WTC11 (cell line): Measurements from ENCODE around the gene ZNF804B. TPM values are rescaled to one million over a fixed set of nuclear protein-coding genes. Genes with fewer than 3 reads are reported as not detected.

Experiments used
- ATAC-seq: fragments of 200-7000 bp; cut with Tn5 transposase; 2 replicates; pipeline ENCODE4 v1.10.0; 2021; ENCODE audit warnings: mild to moderate bottlenecking, moderate library complexity
- CTCF ChIA-PET: fragments of 300-600 bp; sonication (Branson Sonifier 250); formaldehyde crosslinking; loops from one replicate; lab custom pipeline; 2021; ENCODE audit warnings: antibody characterized with exemption; lab: Charles Lee
- POLR2A ChIA-PET: fragments of 350-600 bp; sonication (Branson Sonifier 250); formaldehyde crosslinking; loops from one replicate; lab custom pipeline; 2021; ENCODE audit warnings: antibody characterized with exemption; lab: Charles Lee
- DNase-seq: peaks from one replicate; pipeline ENCODE4 v3.0.0; 2021; ENCODE audit warnings: low spot score
- H3K27ac Mint-ChIP-seq: 2 replicates; pipeline ENCODE4 v1.8.0; 2021; ENCODE audit warnings: mixed read lengths
- H3K27me3 Mint-ChIP-seq: 2 replicates; pipeline ENCODE4 v1.8.0; 2021; ENCODE audit warnings: low read depth, mild to moderate bottlenecking, moderate library complexity, mixed read lengths
- H3K36me3 Mint-ChIP-seq: 2 replicates; pipeline ENCODE4 v1.8.0; 2021; ENCODE audit warnings: mixed read lengths
- H3K4me1 Mint-ChIP-seq: 2 replicates; pipeline ENCODE4 v1.8.0; 2022; ENCODE audit warnings: mixed read lengths
- H3K4me3 Mint-ChIP-seq: 2 replicates; pipeline ENCODE4 v1.8.0; 2021; ENCODE audit warnings: mild to moderate bottlenecking, moderate library complexity, mixed read lengths
- H3K9me3 Mint-ChIP-seq: 2 replicates; pipeline ENCODE4 v1.8.0; 2021; ENCODE audit warnings: mixed read lengths
- CREB1 ChIP-seq: sonication (generic); formaldehyde crosslinking; IDR thresholded peaks from 2 replicates; pipeline ENCODE4 v1.8.0; 2023; ENCODE audit warnings: mild to moderate bottlenecking, missing genetic modification reagents
- ESRRA ChIP-seq: sonication (generic); formaldehyde crosslinking; IDR thresholded peaks from 2 replicates; pipeline ENCODE4 v1.8.1; 2022; ENCODE audit warnings: mild to moderate bottlenecking, missing genetic modification reagents, borderline replicate concordance
- FOXJ3 ChIP-seq: sonication (generic); formaldehyde crosslinking; IDR thresholded peaks from 2 replicates; pipeline ENCODE4 v1.9.0; 2021; ENCODE audit warnings: missing genetic modification reagents, mild to moderate bottlenecking, borderline replicate concordance
- FOXP1 ChIP-seq: sonication (generic); formaldehyde crosslinking; IDR thresholded peaks from 2 replicates; pipeline ENCODE4 v1.8.0; 2022; ENCODE audit warnings: missing genetic modification reagents, mild to moderate bottlenecking, moderate library complexity, borderline replicate concordance
- GRHL2 ChIP-seq: fragments of 250-450 bp; sonication (Bioruptor Pico); IDR thresholded peaks from 2 replicates; pipeline ENCODE4 v1.8.0; 2022; ENCODE audit warnings: mild to moderate bottlenecking, moderate library complexity; ENCODE audit not compliant: insufficient replicate concordance, severe bottlenecking
- IRF2 ChIP-seq: sonication (generic); formaldehyde crosslinking; IDR thresholded peaks from 2 replicates; pipeline ENCODE4 v1.8.0; 2022; ENCODE audit warnings: low read depth, missing genetic modification reagents, borderline replicate concordance
- JAZF1 ChIP-seq: fragments of 250-450 bp; sonication (Bioruptor Pico); IDR thresholded peaks from 2 replicates; pipeline ENCODE4 v1.9.0; 2021; ENCODE audit warnings: moderate library complexity, mild to moderate bottlenecking, inconsistent platforms
- JUN ChIP-seq: sonication (generic); formaldehyde crosslinking; IDR thresholded peaks from 2 replicates; pipeline ENCODE4 v1.8.0; 2023; ENCODE audit warnings: mild to moderate bottlenecking, missing genetic modification reagents
- NFYB ChIP-seq: sonication (generic); formaldehyde crosslinking; conservative IDR thresholded peaks from 2 replicates; pipeline ENCODE4 v1.8.0; 2022; ENCODE audit warnings: low read depth, missing genetic modification reagents
- NR2C2 ChIP-seq: sonication (generic); formaldehyde crosslinking; IDR thresholded peaks from 2 replicates; pipeline ENCODE4 v1.8.0; 2022; ENCODE audit warnings: mild to moderate bottlenecking, missing genetic modification reagents
- SMAD3 ChIP-seq: sonication (generic); formaldehyde crosslinking; IDR thresholded peaks from 2 replicates; pipeline ENCODE4 v1.8.0; 2022; ENCODE audit warnings: missing genetic modification reagents, mild to moderate bottlenecking, borderline replicate concordance
- ZNF232 ChIP-seq: sonication (generic); formaldehyde crosslinking; IDR thresholded peaks from 2 replicates; pipeline ENCODE4 v1.8.0; 2022; ENCODE audit warnings: mild to moderate bottlenecking, missing genetic modification reagents
- ZNF317 ChIP-seq: sonication (generic); formaldehyde crosslinking; IDR thresholded peaks from 2 replicates; pipeline ENCODE4 v1.8.1; 2023; ENCODE audit warnings: low read depth, mild to moderate bottlenecking, moderate library complexity, missing genetic modification reagents, borderline replicate concordance
- ZNF423 ChIP-seq: fragments of 250-450 bp; sonication (Bioruptor Pico); IDR thresholded peaks from 2 replicates; pipeline ENCODE4 v2.1.2; 2022; ENCODE audit warnings: mild to moderate bottlenecking, moderate library complexity
- total RNA-seq: library from RNA; stranded (reverse); gene quantifications from 3 replicates; pipeline ENCODE4 v1.2.3, GENCODE V29; 2021
- TF ChIP-seq, protein P1 (sequence below): sonication (generic); formaldehyde crosslinking; IDR thresholded peaks from 2 replicates; pipeline ENCODE4 v1.8.1; 2023; ENCODE audit warnings: mild to moderate bottlenecking, moderate library complexity, missing genetic modification reagents
- TF ChIP-seq, protein P2 (sequence below): sonication (generic); formaldehyde crosslinking; IDR thresholded peaks from 2 replicates; pipeline ENCODE4 v1.8.1; 2022; ENCODE audit warnings: mild to moderate bottlenecking, moderate library complexity, missing genetic modification reagents
- TF ChIP-seq, protein P3 (sequence below): sonication (generic); formaldehyde crosslinking; IDR thresholded peaks from 2 replicates; pipeline ENCODE4 v1.8.0; 2022; ENCODE audit warnings: mild to moderate bottlenecking, missing genetic modification reagents
- TF ChIP-seq, protein P4 (sequence below): sonication (generic); formaldehyde crosslinking; IDR thresholded peaks from 2 replicates; pipeline ENCODE4 v1.8.1; 2022; ENCODE audit warnings: low read depth, missing genetic modification reagents, borderline replicate concordance
- TF ChIP-seq, protein P5 (sequence below): sonication (generic); formaldehyde crosslinking; IDR thresholded peaks from 2 replicates; pipeline ENCODE4 v1.8.0; 2023; ENCODE audit warnings: missing genetic modification reagents, mild to moderate bottlenecking, borderline replicate concordance
- TF ChIP-seq, protein P6 (sequence below): sonication (generic); formaldehyde crosslinking; IDR thresholded peaks from 2 replicates; pipeline ENCODE4 v1.8.1; 2023; ENCODE audit warnings: mild to moderate bottlenecking, missing genetic modification reagents

The ZNF804B gene
- total RNA-seq, 1 experiment from 2014 or later: 0.04 TPM

DNA sequence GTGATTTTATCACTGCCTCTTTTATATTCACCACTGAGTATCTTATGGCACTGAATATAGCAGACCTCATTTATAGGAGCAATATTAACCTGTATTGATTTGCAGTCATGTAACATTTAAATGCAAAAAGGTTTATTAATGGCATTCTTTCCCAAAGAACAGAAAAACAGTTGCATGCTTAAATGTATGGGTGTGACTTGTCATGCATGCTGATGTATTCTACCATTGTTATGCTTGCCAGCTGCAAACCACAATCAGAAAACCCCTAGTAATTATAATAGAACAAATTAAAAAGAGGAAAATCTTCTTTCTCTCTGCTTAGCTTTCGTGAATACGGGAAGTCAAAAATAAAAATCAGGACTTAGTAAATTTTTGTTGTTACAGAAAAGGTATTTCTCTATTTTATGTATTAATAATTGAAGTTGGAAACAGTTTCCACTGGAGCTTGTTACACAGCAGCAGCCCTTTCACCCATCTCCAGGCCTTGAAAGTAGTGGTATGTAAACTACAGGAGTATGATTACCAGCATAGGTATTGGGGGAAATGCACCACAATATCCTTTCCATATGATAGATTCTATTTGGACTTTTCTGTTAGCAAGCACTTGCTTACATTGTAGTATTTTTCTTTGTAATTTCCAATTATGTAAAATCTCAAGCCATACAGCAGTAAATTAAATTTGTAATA is 183.5 kb downstream of the ZNF804B start (continued):
- TF ChIP-seq, protein P1, sequence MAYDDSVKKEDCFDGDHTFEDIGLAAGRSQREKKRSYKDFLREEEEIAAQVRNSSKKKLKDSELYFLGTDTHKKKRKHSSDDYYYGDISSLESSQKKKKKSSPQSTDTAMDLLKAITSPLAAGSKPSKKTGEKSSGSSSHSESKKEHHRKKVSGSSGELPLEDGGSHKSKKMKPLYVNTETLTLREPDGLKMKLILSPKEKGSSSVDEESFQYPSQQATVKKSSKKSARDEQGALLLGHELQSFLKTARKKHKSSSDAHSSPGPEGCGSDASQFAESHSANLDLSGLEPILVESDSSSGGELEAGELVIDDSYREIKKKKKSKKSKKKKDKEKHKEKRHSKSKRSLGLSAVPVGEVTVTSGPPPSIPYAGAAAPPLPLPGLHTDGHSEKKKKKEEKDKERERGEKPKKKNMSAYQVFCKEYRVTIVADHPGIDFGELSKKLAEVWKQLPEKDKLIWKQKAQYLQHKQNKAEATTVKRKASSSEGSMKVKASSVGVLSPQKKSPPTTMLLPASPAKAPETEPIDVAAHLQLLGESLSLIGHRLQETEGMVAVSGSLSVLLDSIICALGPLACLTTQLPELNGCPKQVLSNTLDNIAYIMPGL (CRISPR knock-in tag): no peak
- TF ChIP-seq SMAD3 (CRISPR knock-in tag) (no peak), FOXJ3 (no peak), ZNF423 (CRISPR knock-in tag) (no peak), GRHL2 (CRISPR knock-in tag) (no peak), NR2C2 (CRISPR knock-in tag) (no peak)

DNA sequence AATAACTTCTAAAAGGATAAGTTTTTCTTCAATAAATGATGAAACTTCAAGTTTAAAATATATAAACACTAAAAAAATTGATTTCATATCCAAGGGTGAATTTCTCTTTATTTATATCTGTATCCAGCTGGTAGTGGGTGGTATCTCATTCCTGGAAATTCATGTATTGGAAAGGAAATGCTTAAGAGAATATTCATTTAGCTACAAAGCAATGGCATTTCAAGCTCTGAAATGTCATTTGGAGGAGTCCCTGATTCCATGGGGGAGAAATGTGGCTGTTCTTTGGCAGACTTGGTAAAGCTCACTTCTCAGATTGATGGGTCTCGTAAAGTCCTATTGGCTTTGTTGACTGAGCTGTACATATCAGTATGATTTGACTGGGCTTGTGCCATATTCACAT is 192.3 kb downstream of the ZNF804B start:
- Mint-ChIP-seq H3K27me3 (no peaks in the 10 kb centered on the region), H3K9me3 (peaks cover under 1% of the 10 kb centered on the region), H3K4me3 (no peak overlapping the region), H3K4me1 (peaks cover 13% of the 10 kb centered on the region), H3K27ac (no peak overlapping the region), H3K36me3 (0 out of 2 replicates have a peak, but pooled peaks cover under 1% of the 10 kb centered on the region)
- ChIA-PET CTCF (no interaction called here), POLR2A (no interaction called here)
- DNase-seq (no peak), ATAC-seq (no peak)
- TF ChIP-seq ESRRA (no peak), JAZF1 (CRISPR knock-in tag) (no peak), IRF2 (CRISPR knock-in tag) (no peak), ZNF317 (CRISPR knock-in tag) (no peak), NFYB (no peak), FOXP1 (CRISPR knock-in tag) (no peak), ZNF232 (CRISPR knock-in tag) (no peak), JUN (CRISPR knock-in tag) (no peak), SMAD3 (CRISPR knock-in tag) (no peak), NR2C2 (CRISPR knock-in tag) (no peak), CREB1 (CRISPR knock-in tag) (no peak)
- TF ChIP-seq, protein P2, sequence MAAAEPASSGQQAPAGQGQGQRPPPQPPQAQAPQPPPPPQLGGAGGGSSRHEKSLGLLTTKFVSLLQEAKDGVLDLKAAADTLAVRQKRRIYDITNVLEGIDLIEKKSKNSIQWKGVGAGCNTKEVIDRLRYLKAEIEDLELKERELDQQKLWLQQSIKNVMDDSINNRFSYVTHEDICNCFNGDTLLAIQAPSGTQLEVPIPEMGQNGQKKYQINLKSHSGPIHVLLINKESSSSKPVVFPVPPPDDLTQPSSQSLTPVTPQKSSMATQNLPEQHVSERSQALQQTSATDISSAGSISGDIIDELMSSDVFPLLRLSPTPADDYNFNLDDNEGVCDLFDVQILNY: no peak
- TF ChIP-seq, protein P1 (CRISPR knock-in tag): no peak
- TF ChIP-seq, protein P3, sequence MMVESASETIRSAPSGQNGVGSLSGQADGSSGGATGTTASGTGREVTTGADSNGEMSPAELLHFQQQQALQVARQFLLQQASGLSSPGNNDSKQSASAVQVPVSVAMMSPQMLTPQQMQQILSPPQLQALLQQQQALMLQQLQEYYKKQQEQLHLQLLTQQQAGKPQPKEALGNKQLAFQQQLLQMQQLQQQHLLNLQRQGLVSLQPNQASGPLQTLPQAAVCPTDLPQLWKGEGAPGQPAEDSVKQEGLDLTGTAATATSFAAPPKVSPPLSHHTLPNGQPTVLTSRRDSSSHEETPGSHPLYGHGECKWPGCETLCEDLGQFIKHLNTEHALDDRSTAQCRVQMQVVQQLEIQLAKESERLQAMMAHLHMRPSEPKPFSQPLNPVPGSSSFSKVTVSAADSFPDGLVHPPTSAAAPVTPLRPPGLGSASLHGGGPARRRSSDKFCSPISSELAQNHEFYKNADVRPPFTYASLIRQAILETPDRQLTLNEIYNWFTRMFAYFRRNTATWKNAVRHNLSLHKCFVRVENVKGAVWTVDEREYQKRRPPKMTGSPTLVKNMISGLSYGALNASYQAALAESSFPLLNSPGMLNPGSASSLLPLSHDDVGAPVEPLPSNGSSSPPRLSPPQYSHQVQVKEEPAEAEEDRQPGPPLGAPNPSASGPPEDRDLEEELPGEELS (CRISPR knock-in tag): no peak
- TF ChIP-seq, protein P4, sequence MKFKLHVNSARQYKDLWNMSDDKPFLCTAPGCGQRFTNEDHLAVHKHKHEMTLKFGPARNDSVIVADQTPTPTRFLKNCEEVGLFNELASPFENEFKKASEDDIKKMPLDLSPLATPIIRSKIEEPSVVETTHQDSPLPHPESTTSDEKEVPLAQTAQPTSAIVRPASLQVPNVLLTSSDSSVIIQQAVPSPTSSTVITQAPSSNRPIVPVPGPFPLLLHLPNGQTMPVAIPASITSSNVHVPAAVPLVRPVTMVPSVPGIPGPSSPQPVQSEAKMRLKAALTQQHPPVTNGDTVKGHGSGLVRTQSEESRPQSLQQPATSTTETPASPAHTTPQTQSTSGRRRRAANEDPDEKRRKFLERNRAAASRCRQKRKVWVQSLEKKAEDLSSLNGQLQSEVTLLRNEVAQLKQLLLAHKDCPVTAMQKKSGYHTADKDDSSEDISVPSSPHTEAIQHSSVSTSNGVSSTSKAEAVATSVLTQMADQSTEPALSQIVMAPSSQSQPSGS (CRISPR knock-in tag): no peak
- TF ChIP-seq, protein P5, sequence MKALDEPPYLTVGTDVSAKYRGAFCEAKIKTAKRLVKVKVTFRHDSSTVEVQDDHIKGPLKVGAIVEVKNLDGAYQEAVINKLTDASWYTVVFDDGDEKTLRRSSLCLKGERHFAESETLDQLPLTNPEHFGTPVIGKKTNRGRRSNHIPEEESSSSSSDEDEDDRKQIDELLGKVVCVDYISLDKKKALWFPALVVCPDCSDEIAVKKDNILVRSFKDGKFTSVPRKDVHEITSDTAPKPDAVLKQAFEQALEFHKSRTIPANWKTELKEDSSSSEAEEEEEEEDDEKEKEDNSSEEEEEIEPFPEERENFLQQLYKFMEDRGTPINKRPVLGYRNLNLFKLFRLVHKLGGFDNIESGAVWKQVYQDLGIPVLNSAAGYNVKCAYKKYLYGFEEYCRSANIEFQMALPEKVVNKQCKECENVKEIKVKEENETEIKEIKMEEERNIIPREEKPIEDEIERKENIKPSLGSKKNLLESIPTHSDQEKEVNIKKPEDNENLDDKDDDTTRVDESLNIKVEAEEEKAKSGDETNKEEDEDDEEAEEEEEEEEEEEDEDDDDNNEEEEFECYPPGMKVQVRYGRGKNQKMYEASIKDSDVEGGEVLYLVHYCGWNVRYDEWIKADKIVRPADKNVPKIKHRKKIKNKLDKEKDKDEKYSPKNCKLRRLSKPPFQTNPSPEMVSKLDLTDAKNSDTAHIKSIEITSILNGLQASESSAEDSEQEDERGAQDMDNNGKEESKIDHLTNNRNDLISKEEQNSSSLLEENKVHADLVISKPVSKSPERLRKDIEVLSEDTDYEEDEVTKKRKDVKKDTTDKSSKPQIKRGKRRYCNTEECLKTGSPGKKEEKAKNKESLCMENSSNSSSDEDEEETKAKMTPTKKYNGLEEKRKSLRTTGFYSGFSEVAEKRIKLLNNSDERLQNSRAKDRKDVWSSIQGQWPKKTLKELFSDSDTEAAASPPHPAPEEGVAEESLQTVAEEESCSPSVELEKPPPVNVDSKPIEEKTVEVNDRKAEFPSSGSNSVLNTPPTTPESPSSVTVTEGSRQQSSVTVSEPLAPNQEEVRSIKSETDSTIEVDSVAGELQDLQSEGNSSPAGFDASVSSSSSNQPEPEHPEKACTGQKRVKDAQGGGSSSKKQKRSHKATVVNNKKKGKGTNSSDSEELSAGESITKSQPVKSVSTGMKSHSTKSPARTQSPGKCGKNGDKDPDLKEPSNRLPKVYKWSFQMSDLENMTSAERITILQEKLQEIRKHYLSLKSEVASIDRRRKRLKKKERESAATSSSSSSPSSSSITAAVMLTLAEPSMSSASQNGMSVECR (CRISPR knock-in tag): no peak
- TF ChIP-seq, protein P6, sequence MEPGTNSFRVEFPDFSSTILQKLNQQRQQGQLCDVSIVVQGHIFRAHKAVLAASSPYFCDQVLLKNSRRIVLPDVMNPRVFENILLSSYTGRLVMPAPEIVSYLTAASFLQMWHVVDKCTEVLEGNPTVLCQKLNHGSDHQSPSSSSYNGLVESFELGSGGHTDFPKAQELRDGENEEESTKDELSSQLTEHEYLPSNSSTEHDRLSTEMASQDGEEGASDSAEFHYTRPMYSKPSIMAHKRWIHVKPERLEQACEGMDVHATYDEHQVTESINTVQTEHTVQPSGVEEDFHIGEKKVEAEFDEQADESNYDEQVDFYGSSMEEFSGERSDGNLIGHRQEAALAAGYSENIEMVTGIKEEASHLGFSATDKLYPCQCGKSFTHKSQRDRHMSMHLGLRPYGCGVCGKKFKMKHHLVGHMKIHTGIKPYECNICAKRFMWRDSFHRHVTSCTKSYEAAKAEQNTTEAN (CRISPR knock-in tag): no peak
